ENCODE data around the gene OR8G1. TPM values are rescaled to one million over a fixed set of nuclear protein-coding genes. Genes with fewer than 3 reads are reported as not detected.

The OR8G1 gene
- total and polyA plus RNA-seq, 9 of the 15 experiments (the other 6 are each of a cell fraction or from before 2014, with no cell fraction given): 0.03 to 1.4 (median 0.51) TPM; not detected in 1

GRCh38 chr11:124195189-124195734 lies 45.6 kb upstream of the OR8G1 start (continued):
- TF ChIP-seq CREM (IDR thresholded peaks at IDR 0.05; ENCODE audit: low read depth) (no peak), NCOA6 (IDR thresholded peaks at IDR 0.05) (no peak), CBX5 (IDR thresholded peaks at IDR 0.05; ENCODE audit: borderline replicate concordance, low read depth) (peak; percentile 57; the same call in 1 of the 2 replicates), ZNF717 (CRISPR knock-in tag; IDR thresholded peaks at IDR 0.05) (no peak), GABPA (tag; conservative IDR thresholded peaks at IDR 0.05; ENCODE audit: low read depth) (no peak), L3MBTL2 (IDR thresholded peaks at IDR 0.05) (peak; percentile 54; the same call in 1 of the 2 replicates), MCM3 (IDR thresholded peaks at IDR 0.05) (no peak), SMARCC2 (IDR thresholded peaks at IDR 0.05; ENCODE audit: low read depth) (no peak), SP1 (CRISPR knock-in tag; IDR thresholded peaks at IDR 0.05) (no peak), HDAC2 (IDR thresholded peaks at IDR 0.05) (peak; percentile 57; the same call in 1 of the 2 replicates), KDM5B (IDR thresholded peaks at IDR 0.05; ENCODE audit: insufficient replicate concordance, low read depth, low read length) (no peak), BDP1 (IDR thresholded peaks at IDR 0.05; ENCODE audit: insufficient read depth, insufficient read length) (no peak), ZNF592 (IDR thresholded peaks at IDR 0.05) (0 out of 2 replicates have a peak, but pooled peaks have one; percentile 38), NR0B1 (IDR thresholded peaks at IDR 0.05; ENCODE audit: partially characterized antibody) (no peak), ZNF224 (CRISPR knock-in tag; IDR thresholded peaks at IDR 0.05) (no peak), RB1 (IDR thresholded peaks at IDR 0.05; ENCODE audit: low read depth) (0 out of 2 replicates have a peak, but pooled peaks have one; percentile 12), ERF (CRISPR knock-in tag; IDR thresholded peaks at IDR 0.05) (no peak), USF1 (CRISPR knock-in tag; IDR thresholded peaks at IDR 0.05) (no peak), DPF2 (IDR thresholded peaks at IDR 0.05) (0 out of 2 replicates have a peak, but pooled peaks have one; percentile 21), HES1 (IDR thresholded peaks at IDR 0.05; ENCODE audit: low read depth) (no peak), MYNN (IDR thresholded peaks at IDR 0.05) (no peak), MYNN (CRISPR knock-in tag; IDR thresholded peaks at IDR 0.05) (no peak), SMC3 (conservative IDR thresholded peaks at IDR 0.05; ENCODE audit: insufficient read depth, low read depth, low read length) (peak; percentile 64), THRAP3 (IDR thresholded peaks at IDR 0.05; ENCODE audit: borderline replicate concordance) (no peak), ZNF140 (CRISPR knock-in tag; IDR thresholded peaks at IDR 0.05) (no peak)

Data from K562 (cell line).